Measurements from ENCODE around the gene HIF3A.

DNA sequence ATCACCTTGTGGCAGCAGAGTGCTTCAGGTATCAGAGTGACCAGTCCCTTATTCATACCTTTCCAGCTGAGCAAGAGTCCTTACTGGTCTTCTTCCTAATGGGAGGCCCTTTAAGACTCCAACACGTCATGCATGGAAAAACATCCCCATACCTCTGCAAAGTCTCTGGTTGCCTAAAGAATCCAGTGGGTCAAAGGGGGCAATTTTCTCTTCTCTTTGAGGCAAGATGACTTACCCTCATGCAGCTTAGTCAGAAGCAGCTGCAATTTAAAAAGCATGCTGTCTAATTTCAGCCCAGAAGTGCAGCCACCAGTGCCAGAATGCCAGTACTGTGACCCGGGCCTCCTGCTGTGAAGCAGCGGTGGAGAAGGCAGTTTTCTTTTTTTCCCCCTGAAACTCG is 68.7 kb downstream of the HIF3A start:
- TF ChIP-seq, protein P1, sequence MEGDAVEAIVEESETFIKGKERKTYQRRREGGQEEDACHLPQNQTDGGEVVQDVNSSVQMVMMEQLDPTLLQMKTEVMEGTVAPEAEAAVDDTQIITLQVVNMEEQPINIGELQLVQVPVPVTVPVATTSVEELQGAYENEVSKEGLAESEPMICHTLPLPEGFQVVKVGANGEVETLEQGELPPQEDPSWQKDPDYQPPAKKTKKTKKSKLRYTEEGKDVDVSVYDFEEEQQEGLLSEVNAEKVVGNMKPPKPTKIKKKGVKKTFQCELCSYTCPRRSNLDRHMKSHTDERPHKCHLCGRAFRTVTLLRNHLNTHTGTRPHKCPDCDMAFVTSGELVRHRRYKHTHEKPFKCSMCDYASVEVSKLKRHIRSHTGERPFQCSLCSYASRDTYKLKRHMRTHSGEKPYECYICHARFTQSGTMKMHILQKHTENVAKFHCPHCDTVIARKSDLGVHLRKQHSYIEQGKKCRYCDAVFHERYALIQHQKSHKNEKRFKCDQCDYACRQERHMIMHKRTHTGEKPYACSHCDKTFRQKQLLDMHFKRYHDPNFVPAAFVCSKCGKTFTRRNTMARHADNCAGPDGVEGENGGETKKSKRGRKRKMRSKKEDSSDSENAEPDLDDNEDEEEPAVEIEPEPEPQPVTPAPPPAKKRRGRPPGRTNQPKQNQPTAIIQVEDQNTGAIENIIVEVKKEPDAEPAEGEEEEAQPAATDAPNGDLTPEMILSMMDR (IDR thresholded peaks at IDR 0.05): no peak
- TF ChIP-seq RCOR1 (IDR thresholded peaks at IDR 0.05; ENCODE audit: low read depth, low read length) (no peak), ZFP36 (IDR thresholded peaks at IDR 0.05; ENCODE audit: borderline replicate concordance, partially characterized antibody) (no peak), EP300 (IDR thresholded peaks at IDR 0.05) (no peak), CEBPB (IDR thresholded peaks at IDR 0.05) (no peak), POLR2A (IDR thresholded peaks at IDR 0.05; ENCODE audit: low read length) (no peak), CHD2 (IDR thresholded peaks at IDR 0.05; ENCODE audit: low read length, partially characterized antibody) (no peak), NFE2L2 (conservative IDR thresholded peaks at IDR 0.05; ENCODE audit: low read length) (no peak)
- TF ChIP-seq, protein P2, sequence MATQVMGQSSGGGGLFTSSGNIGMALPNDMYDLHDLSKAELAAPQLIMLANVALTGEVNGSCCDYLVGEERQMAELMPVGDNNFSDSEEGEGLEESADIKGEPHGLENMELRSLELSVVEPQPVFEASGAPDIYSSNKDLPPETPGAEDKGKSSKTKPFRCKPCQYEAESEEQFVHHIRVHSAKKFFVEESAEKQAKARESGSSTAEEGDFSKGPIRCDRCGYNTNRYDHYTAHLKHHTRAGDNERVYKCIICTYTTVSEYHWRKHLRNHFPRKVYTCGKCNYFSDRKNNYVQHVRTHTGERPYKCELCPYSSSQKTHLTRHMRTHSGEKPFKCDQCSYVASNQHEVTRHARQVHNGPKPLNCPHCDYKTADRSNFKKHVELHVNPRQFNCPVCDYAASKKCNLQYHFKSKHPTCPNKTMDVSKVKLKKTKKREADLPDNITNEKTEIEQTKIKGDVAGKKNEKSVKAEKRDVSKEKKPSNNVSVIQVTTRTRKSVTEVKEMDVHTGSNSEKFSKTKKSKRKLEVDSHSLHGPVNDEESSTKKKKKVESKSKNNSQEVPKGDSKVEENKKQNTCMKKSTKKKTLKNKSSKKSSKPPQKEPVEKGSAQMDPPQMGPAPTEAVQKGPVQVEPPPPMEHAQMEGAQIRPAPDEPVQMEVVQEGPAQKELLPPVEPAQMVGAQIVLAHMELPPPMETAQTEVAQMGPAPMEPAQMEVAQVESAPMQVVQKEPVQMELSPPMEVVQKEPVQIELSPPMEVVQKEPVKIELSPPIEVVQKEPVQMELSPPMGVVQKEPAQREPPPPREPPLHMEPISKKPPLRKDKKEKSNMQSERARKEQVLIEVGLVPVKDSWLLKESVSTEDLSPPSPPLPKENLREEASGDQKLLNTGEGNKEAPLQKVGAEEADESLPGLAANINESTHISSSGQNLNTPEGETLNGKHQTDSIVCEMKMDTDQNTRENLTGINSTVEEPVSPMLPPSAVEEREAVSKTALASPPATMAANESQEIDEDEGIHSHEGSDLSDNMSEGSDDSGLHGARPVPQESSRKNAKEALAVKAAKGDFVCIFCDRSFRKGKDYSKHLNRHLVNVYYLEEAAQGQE (IDR thresholded peaks at IDR 0.05): no peak
- TF ChIP-seq, protein P3, sequence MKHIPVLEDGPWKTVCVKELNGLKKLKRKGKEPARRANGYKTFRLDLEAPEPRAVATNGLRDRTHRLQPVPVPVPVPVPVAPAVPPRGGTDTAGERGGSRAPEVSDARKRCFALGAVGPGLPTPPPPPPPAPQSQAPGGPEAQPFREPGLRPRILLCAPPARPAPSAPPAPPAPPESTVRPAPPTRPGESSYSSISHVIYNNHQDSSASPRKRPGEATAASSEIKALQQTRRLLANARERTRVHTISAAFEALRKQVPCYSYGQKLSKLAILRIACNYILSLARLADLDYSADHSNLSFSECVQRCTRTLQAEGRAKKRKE (CRISPR knock-in tag; IDR thresholded peaks at IDR 0.05; ENCODE audit: low read depth): no peak
- TF ChIP-seq, protein P4, sequence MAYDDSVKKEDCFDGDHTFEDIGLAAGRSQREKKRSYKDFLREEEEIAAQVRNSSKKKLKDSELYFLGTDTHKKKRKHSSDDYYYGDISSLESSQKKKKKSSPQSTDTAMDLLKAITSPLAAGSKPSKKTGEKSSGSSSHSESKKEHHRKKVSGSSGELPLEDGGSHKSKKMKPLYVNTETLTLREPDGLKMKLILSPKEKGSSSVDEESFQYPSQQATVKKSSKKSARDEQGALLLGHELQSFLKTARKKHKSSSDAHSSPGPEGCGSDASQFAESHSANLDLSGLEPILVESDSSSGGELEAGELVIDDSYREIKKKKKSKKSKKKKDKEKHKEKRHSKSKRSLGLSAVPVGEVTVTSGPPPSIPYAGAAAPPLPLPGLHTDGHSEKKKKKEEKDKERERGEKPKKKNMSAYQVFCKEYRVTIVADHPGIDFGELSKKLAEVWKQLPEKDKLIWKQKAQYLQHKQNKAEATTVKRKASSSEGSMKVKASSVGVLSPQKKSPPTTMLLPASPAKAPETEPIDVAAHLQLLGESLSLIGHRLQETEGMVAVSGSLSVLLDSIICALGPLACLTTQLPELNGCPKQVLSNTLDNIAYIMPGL (CRISPR knock-in tag; IDR thresholded peaks at IDR 0.05; ENCODE audit: borderline replicate concordance): no peak

Data from A549 (cell line).